Stomach (tissue), 9 donors: ENCODE measurements around the gene CPXM2. TPM values are rescaled to one million over a fixed set of nuclear protein-coding genes. Genes with fewer than 3 reads are reported as not detected.

Experiments used
- DNase-seq, 2 donors: peaks; one replicate each; pipeline versions ENCODE4 v3.0.0 to v3.0.0-alpha.2; 2013 to 2019
- H3K27ac ChIP-seq, 5 donors: fragments of 200-600 bp in 4 of 5; sonication (generic) in 4 of 5; one replicate each; pipeline ENCODE4 v1.5.1; 2013 to 2019; ENCODE audit warnings: mild to moderate bottlenecking in 1 of 5, moderate library complexity in 1 of 5
- H3K27me3 ChIP-seq, 3 donors: fragments of 200-600 bp; sonication (generic); one replicate each; pipeline ENCODE4 v1.5.1; 2017 to 2019; ENCODE audit warnings: mixed run types in 1 of 3
- H3K36me3 ChIP-seq, 4 donors: fragments of 200-600 bp; sonication (generic); 1 replicate in 3 of 4; 2 replicates in 1 of 4; pipeline ENCODE4 v1.5.1; 2016 to 2019
- H3K4me1 ChIP-seq, 4 donors: fragments of 200-600 bp; sonication (generic); one replicate each; pipeline ENCODE4 v1.5.1; 2016 to 2019
- H3K4me3 ChIP-seq, 4 donors: fragments of 200-600 bp; sonication (generic) in 3 of 4; one replicate each; pipeline ENCODE4 v1.5.1; 2016 to 2019; ENCODE audit warnings: mild to moderate bottlenecking in 1 of 4
- H3K9me3 ChIP-seq, 4 donors: fragments of 200-600 bp; sonication (generic); one replicate each; pipeline ENCODE4 v1.5.1; 2016 to 2019
- EP300 ChIP-seq: sonication (generic); formaldehyde crosslinking; IDR thresholded peaks from one replicate; pipeline ENCODE4 v1.6.1; 2017; ENCODE audit warnings: antibody characterized with exemption
- POLR2A ChIP-seq, 4 donors: fragments of 450-650 bp; IDR thresholded peaks; one replicate each; pipeline ENCODE4 v1.6.1; 2016; ENCODE audit warnings: antibody characterized with exemption in 4 of 4, control low read depth in 2 of 4, mild to moderate bottlenecking in 1 of 4, moderate library complexity in 1 of 4
- POLR2AphosphoS5 ChIP-seq, 3 donors: sonication (generic); formaldehyde crosslinking; IDR thresholded peaks; one replicate each; pipeline ENCODE4 v1.6.1; 2016; ENCODE audit warnings: antibody characterized with exemption in 3 of 3
- WGBS, 5 donors: extraction: QIAGEN DNeasy Blood & Tissue Kit in 3 of 5; methylation state at CpG; one replicate each; pipeline versions ENCODE4 v1.1.5 to v1.1.7; 2013 to 2018; 5-methylcytosine and 5-hydroxymethylcytosine counted together
- intact Hi-C: fragments of 100-400 bp; cut with DNase I; formaldehyde crosslinking; loops from one replicate; pipeline ENCODE4 v1.15.1; 2023; ENCODE audit warnings: low total_unique reads
- polyA plus RNA-seq, 3 donors: library from polyadenylated mRNA; stranded (reverse); fragments of 200-250 nt; gene quantifications; one replicate each; pipeline ENCODE4 v1.2.3, GENCODE V29; 2013
- total RNA-seq, 5 donors: library from RNA; depleted of rRNA; stranded (reverse); fragments of >200 nt; gene quantifications; one replicate each; pipeline versions ENCODE4 v1.1.0 to v1.2.3, GENCODE V29; 2014 to 2016
- TF ChIP-seq, protein P1 (sequence below), 7 experiments: fragments of 450-650 bp in 4 of 7; fragments of 200-600 bp in 3 of 7; sonication (generic) in 3 of 7; IDR thresholded peaks; one replicate each; pipeline ENCODE4 v1.5.1; 2016 to 2019; ENCODE audit warnings: antibody characterized with exemption in 7 of 7, control low read depth in 2 of 7, mild to moderate bottlenecking in 1 of 7
- donor health status: healthy with polysubstance abuse.
- donor health status: Bipolar disorder and iron deficiency.
- donor health status: healthy.

The CPXM2 gene
- total and polyA plus RNA-seq, 8 donors: 0.46 to 33.5 (median 9.9) TPM

- Histone ChIP-seq H3K4me3 (no peak overlapping the region), H3K27me3 (peaks cover 0 to 38% (median 3%) of the 10 kb centered on the region in 3 donors), H3K27ac (no peak overlapping the region), H3K9me3 (no peaks in the 10 kb centered on the region), H3K36me3 (peaks cover 0 to 17% (median 2%) of the 10 kb centered on the region in 4 donors), H3K4me1 (peaks cover 0 to 9% (median 0%) of the 10 kb centered on the region in 4 donors)
- no peak for DNase-seq
- TF ChIP-seq EP300 (no peak), POLR2A (IDR thresholded peaks at IDR 0.05) (no peak), POLR2AphosphoS5 (IDR thresholded peaks at IDR 0.05) (no peak)
- TF ChIP-seq, protein P1, sequence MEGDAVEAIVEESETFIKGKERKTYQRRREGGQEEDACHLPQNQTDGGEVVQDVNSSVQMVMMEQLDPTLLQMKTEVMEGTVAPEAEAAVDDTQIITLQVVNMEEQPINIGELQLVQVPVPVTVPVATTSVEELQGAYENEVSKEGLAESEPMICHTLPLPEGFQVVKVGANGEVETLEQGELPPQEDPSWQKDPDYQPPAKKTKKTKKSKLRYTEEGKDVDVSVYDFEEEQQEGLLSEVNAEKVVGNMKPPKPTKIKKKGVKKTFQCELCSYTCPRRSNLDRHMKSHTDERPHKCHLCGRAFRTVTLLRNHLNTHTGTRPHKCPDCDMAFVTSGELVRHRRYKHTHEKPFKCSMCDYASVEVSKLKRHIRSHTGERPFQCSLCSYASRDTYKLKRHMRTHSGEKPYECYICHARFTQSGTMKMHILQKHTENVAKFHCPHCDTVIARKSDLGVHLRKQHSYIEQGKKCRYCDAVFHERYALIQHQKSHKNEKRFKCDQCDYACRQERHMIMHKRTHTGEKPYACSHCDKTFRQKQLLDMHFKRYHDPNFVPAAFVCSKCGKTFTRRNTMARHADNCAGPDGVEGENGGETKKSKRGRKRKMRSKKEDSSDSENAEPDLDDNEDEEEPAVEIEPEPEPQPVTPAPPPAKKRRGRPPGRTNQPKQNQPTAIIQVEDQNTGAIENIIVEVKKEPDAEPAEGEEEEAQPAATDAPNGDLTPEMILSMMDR (IDR thresholded peaks at IDR 0.05): no peak
- intact Hi-C loops: no loop called here
- WGBS, 5 donors: 28 to 38% (median 30%) methylated on average over 6 to 8 of the region's 8 CpGs
These were observed 132.0 kb downstream of the CPXM2 start for GRCh38 chr10:123759501-123760031.

- Histone ChIP-seq H3K4me3 (no peak overlapping the region), H3K27ac (no peak overlapping the region), H3K36me3 (peaks cover 0 to 22% (median 2%) of the 10 kb centered on the region in 4 donors), H3K27me3 (peaks cover 0 to 43% (median 3%) of the 10 kb centered on the region in 3 donors), H3K4me1 (peaks cover 0 to 9% (median 0%) of the 10 kb centered on the region in 4 donors), H3K9me3 (no peaks in the 10 kb centered on the region)
- no peak for TF ChIP-seq POLR2A (IDR thresholded peaks at IDR 0.05)
- TF ChIP-seq, protein P1 (IDR thresholded peaks at IDR 0.05): no peak
- TF ChIP-seq POLR2AphosphoS5 (IDR thresholded peaks at IDR 0.05): no peak
- TF ChIP-seq EP300: no peak
- 65 to 80% (median 76%) methylated on average over 7 of the region's 7 CpGs for WGBS, 5 donors
- intact Hi-C loops: no loop called here
- no peak for DNase-seq
These were observed 132.6 kb downstream of the CPXM2 start for GRCh38 chr10:123759041-123759440.

- Histone ChIP-seq H3K4me1 (peaks cover 0 to 9% (median 0%) of the 10 kb centered on the region in 4 donors), H3K27me3 (peaks cover 0 to 50% (median 3%) of the 10 kb centered on the region in 3 donors), H3K36me3 (peaks cover 0 to 32% (median 2%) of the 10 kb centered on the region in 4 donors), H3K9me3 (no peaks in the 10 kb centered on the region), H3K27ac (no peak overlapping the region), H3K4me3 (no peak overlapping the region)
- WGBS, 5 donors: 69 to 81% (median 76%) methylated on average over 6 of the region's 6 CpGs
- no peak for DNase-seq
- TF ChIP-seq POLR2A (IDR thresholded peaks at IDR 0.05): no peak
- TF ChIP-seq, protein P1 (IDR thresholded peaks at IDR 0.05): no peak
- no peak for TF ChIP-seq EP300
- no peak for TF ChIP-seq POLR2AphosphoS5 (IDR thresholded peaks at IDR 0.05)
- intact Hi-C loops: no loop called here
These were observed 133.8 kb downstream of the CPXM2 start for GRCh38 chr10:123757853-123758252.

DNA sequence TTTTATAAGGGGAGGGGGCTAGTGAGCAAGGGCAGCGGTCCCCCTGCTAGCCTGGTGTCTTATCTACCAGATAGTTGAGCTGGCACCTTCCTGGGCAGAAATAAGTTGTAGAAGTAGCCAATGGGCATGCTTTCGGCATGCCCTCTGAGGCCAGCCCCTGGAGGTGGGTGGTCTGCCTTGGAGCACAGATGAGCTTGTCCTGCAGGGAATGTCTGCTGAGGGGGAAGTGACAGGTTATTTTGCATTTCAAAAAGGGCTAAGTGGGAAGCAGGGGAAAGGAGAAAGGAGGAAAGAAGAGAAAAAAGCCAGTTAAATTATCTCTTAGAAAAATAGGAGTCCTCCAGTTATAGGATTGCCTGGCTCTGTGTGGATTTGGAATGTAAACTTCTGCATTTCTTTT, 136.5 kb downstream of the CPXM2 start:
- intact Hi-C loops: no loop called here
- peaks cover 0 to 10% (median 8%) of the 10 kb centered on the region in 4 donors for H3K9me3 ChIP-seq
- H3K27ac ChIP-seq: no peak overlapping the region
- peaks cover 0 to 7% (median 0%) of the 10 kb centered on the region in 4 donors for H3K4me1 ChIP-seq
- DNase-seq: no peak
- WGBS, 5 donors: 52 to 68% (median 59%) methylated on average over 2 of the region's 2 CpGs
- peaks cover 0 to 34% (median 3%) of the 10 kb centered on the region in 3 donors for H3K27me3 ChIP-seq
- no peak overlapping the region for H3K4me3 ChIP-seq
- no peak for TF ChIP-seq POLR2A (IDR thresholded peaks at IDR 0.05)
- TF ChIP-seq EP300: no peak
- TF ChIP-seq, protein P1 (IDR thresholded peaks at IDR 0.05): no peak
- no peak for TF ChIP-seq POLR2AphosphoS5 (IDR thresholded peaks at IDR 0.05)
- H3K36me3 ChIP-seq: peaks cover 0 to 21% (median 0%) of the 10 kb centered on the region in 4 donors
